Activated CD4-positive, alpha-beta T cell treated with anti-CD3 and anti-CD28 coated beads, Interleukin-2, amount 10 ng/mL, durations not matched to agents 7 days and 5 days (primary cell): ENCODE data around the gene EXOC6B. TPM values are rescaled to one million over a fixed set of nuclear protein-coding genes. Genes with fewer than 3 reads are reported as not detected.
"Not testable (repeated sequence)": the region's sequence is repeated elsewhere in the genome, so short reads cannot be mapped to it uniquely, and the experiment has no call there.

Experiments used
- CTCF ChIA-PET: fragments of 350-600 bp; sonication (Branson Sonifier 250); formaldehyde crosslinking; loops from one replicate; lab custom pipeline; 2021; ENCODE audit warnings: antibody characterized with exemption; lab: Charles Lee
- POLR2A ChIA-PET: fragments of 350-600 bp; sonication (Branson Sonifier 250); formaldehyde crosslinking; loops from one replicate; lab custom pipeline; 2021; ENCODE audit warnings: antibody characterized with exemption; lab: Charles Lee
- DNase-seq: peaks from one replicate; pipeline ENCODE4 v3.0.0-alpha.2; 2020
- H3K27ac Mint-ChIP-seq: one replicate; pipeline ENCODE4 v1.8.0; 2021; ENCODE audit warnings: mild to moderate bottlenecking, moderate library complexity, mixed read lengths
- H3K27me3 Mint-ChIP-seq: one replicate; pipeline ENCODE4 v1.8.0; 2021; ENCODE audit warnings: mixed read lengths
- H3K36me3 Mint-ChIP-seq: one replicate; pipeline ENCODE4 v1.8.0; 2021; ENCODE audit warnings: low read depth, mixed read lengths
- H3K4me1 Mint-ChIP-seq: one replicate; pipeline ENCODE4 v1.8.0; 2021; ENCODE audit warnings: mixed read lengths
- H3K4me3 Mint-ChIP-seq: one replicate; pipeline ENCODE4 v1.8.0; 2021; ENCODE audit warnings: mild to moderate bottlenecking, moderate library complexity, mixed read lengths
- H3K9me3 Mint-ChIP-seq: one replicate; pipeline ENCODE4 v1.8.0; 2021; ENCODE audit warnings: mixed read lengths
- total RNA-seq, 2 experiments: library from RNA; stranded (reverse); gene quantifications; one replicate each; pipeline ENCODE4 v1.2.3, GENCODE V29; 2021

EXOC6B gene
- total RNA-seq, 2 experiments from 2014 or later, result 14.8 to 16.4 TPM

- Mint-ChIP-seq H3K4me3 (no peak overlapping the region), H3K36me3 (no peaks in the 10 kb centered on the region), H3K27ac (no peak overlapping the region), H3K4me1 (no peaks in the 10 kb centered on the region), H3K9me3 (no peaks in the 10 kb centered on the region), H3K27me3 (no peaks in the 10 kb centered on the region)
- ChIA-PET CTCF (no interaction called here), POLR2A (no interaction called here)
- no peak for DNase-seq
Measured at GRCh38 chr2:72676341-72677025, 149.3 kb downstream of the EXOC6B start.

- Mint-ChIP-seq H3K27ac (no peak overlapping the region), H3K4me1 (no peaks in the 10 kb centered on the region), H3K27me3 (no peaks in the 10 kb centered on the region), H3K4me3 (no peak overlapping the region), H3K36me3 (no peaks in the 10 kb centered on the region), H3K9me3 (no peaks in the 10 kb centered on the region)
- ChIA-PET CTCF (no interaction called here), POLR2A (no interaction called here)
- DNase-seq, result no peak
Measured at GRCh38 chr2:72674982-72675915, 150.6 kb downstream of the EXOC6B start.

GRCh38 chr2:72673279-72673678 lies 152.6 kb downstream of the EXOC6B start:
- H3K27ac Mint-ChIP-seq, result no peak overlapping the region
- ChIA-PET CTCF (no interaction called here), POLR2A (no interaction called here)
- H3K4me3 Mint-ChIP-seq, result no peak overlapping the region
- H3K27me3 Mint-ChIP-seq, result no peaks in the 10 kb centered on the region
- H3K4me1 Mint-ChIP-seq, result no peaks in the 10 kb centered on the region
- no peaks in the 10 kb centered on the region for H3K36me3 Mint-ChIP-seq
- H3K9me3 Mint-ChIP-seq, result no peaks in the 10 kb centered on the region
- DNase-seq, result no peak

GRCh38 chr2:72669121-72669520 lies 156.7 kb downstream of the EXOC6B start:
- no peak overlapping the region for H3K27ac Mint-ChIP-seq
- no peak for DNase-seq
- H3K4me3 Mint-ChIP-seq, result no peak overlapping the region
- ChIA-PET POLR2A (no interaction called here), CTCF (no interaction called here)
- no peaks in the 10 kb centered on the region for H3K36me3 Mint-ChIP-seq
- no peaks in the 10 kb centered on the region for H3K4me1 Mint-ChIP-seq
- no peaks in the 10 kb centered on the region for H3K27me3 Mint-ChIP-seq
- H3K9me3 Mint-ChIP-seq, result peaks cover 19% of the 10 kb centered on the region

GRCh38 chr2:72668647-72669046 lies 157.2 kb downstream of the EXOC6B start:
- H3K4me3 Mint-ChIP-seq, result no peak overlapping the region
- DNase-seq, result no peak
- no peaks in the 10 kb centered on the region for H3K27me3 Mint-ChIP-seq
- CTCF ChIA-PET, result no interaction called here
- H3K36me3 Mint-ChIP-seq, result no peaks in the 10 kb centered on the region
- no peak overlapping the region for H3K27ac Mint-ChIP-seq
- POLR2A ChIA-PET, result no interaction called here
- H3K4me1 Mint-ChIP-seq, result no peaks in the 10 kb centered on the region
- peaks cover 21% of the 10 kb centered on the region for H3K9me3 Mint-ChIP-seq

GRCh38 chr2:72665448-72665847 lies 160.4 kb downstream of the EXOC6B start:
- Mint-ChIP-seq H3K9me3 (peaks cover 21% of the 10 kb centered on the region), H3K4me1 (no peaks in the 10 kb centered on the region), H3K4me3 (no peak overlapping the region), H3K27ac (no peak overlapping the region), H3K36me3 (no peaks in the 10 kb centered on the region), H3K27me3 (no peaks in the 10 kb centered on the region)
- ChIA-PET POLR2A (no interaction called here), CTCF (no interaction called here)
- DNase-seq, result no peak

GRCh38 chr2:72661985-72662384 lies 163.8 kb downstream of the EXOC6B start:
- H3K27me3 Mint-ChIP-seq, result no peaks in the 10 kb centered on the region
- H3K27ac Mint-ChIP-seq, result no peak overlapping the region
- H3K9me3 Mint-ChIP-seq, result peaks cover 9% of the 10 kb centered on the region
- POLR2A ChIA-PET, result no interaction called here
- no peak for DNase-seq
- H3K4me3 Mint-ChIP-seq, result no peak overlapping the region
- H3K36me3 Mint-ChIP-seq, result no peaks in the 10 kb centered on the region
- CTCF ChIA-PET, result no interaction called here
- H3K4me1 Mint-ChIP-seq, result no peaks in the 10 kb centered on the region

- no peaks in the 10 kb centered on the region for H3K36me3 Mint-ChIP-seq
- CTCF ChIA-PET, result no interaction called here
- no peak overlapping the region for H3K27ac Mint-ChIP-seq
- no peak for DNase-seq
- no peaks in the 10 kb centered on the region for H3K4me1 Mint-ChIP-seq
- peaks cover 4% of the 10 kb centered on the region for H3K9me3 Mint-ChIP-seq
- no peaks in the 10 kb centered on the region for H3K27me3 Mint-ChIP-seq
- H3K4me3 Mint-ChIP-seq, result no peak overlapping the region
- POLR2A ChIA-PET, result no interaction called here
Measured at GRCh38 chr2:72649810-72650209, 176.0 kb downstream of the EXOC6B start.

GRCh38 chr2:72641221-72641620 lies 184.6 kb downstream of the EXOC6B start:
- H3K4me3 Mint-ChIP-seq, H3K4me1 Mint-ChIP-seq, H3K27ac Mint-ChIP-seq, H3K27me3 Mint-ChIP-seq, DNase-seq, CTCF ChIA-PET, POLR2A ChIA-PET, H3K36me3 Mint-ChIP-seq: not testable (repeated sequence)
- H3K9me3 Mint-ChIP-seq, result peaks cover 11% of the 10 kb centered on the region

- POLR2A ChIA-PET, result no interaction called here
- CTCF ChIA-PET, result no interaction called here
- no peak for DNase-seq
- H3K4me1 Mint-ChIP-seq, result no peaks in the 10 kb centered on the region
- H3K9me3 Mint-ChIP-seq, result peaks cover 4% of the 10 kb centered on the region
- no peaks in the 10 kb centered on the region for H3K36me3 Mint-ChIP-seq
- no peak overlapping the region for H3K4me3 Mint-ChIP-seq
- H3K27ac Mint-ChIP-seq, result no peak overlapping the region
- H3K27me3 Mint-ChIP-seq, result no peaks in the 10 kb centered on the region
Measured at GRCh38 chr2:72638600-72639211, 187.1 kb downstream of the EXOC6B start.

GRCh38 chr2:72636210-72636609 lies 189.6 kb downstream of the EXOC6B start:
- Mint-ChIP-seq H3K4me3 (no peak overlapping the region), H3K27me3 (no peaks in the 10 kb centered on the region), H3K9me3 (peaks cover 4% of the 10 kb centered on the region), H3K27ac (no peak overlapping the region), H3K4me1 (no peaks in the 10 kb centered on the region), H3K36me3 (no peaks in the 10 kb centered on the region)
- POLR2A ChIA-PET, result no interaction called here
- CTCF ChIA-PET, result no interaction called here
- no peak for DNase-seq

- no peaks in the 10 kb centered on the region for H3K27me3 Mint-ChIP-seq
- H3K27ac Mint-ChIP-seq, result no peak overlapping the region
- no peak for DNase-seq
- ChIA-PET POLR2A (no interaction called here), CTCF (no interaction called here)
- no peak overlapping the region for H3K4me3 Mint-ChIP-seq
- H3K36me3 Mint-ChIP-seq, result no peaks in the 10 kb centered on the region
- H3K4me1 Mint-ChIP-seq, result no peaks in the 10 kb centered on the region
- H3K9me3 Mint-ChIP-seq, result no peaks in the 10 kb centered on the region
Measured at GRCh38 chr2:72630767-72631166, 195.1 kb downstream of the EXOC6B start.

- no peaks in the 10 kb centered on the region for H3K9me3 Mint-ChIP-seq
- H3K27ac Mint-ChIP-seq, result no peak overlapping the region
- H3K27me3 Mint-ChIP-seq, result no peaks in the 10 kb centered on the region
- DNase-seq, result no peak
- no peaks in the 10 kb centered on the region for H3K4me1 Mint-ChIP-seq
- ChIA-PET POLR2A (no interaction called here), CTCF (no interaction called here)
- H3K4me3 Mint-ChIP-seq, result no peak overlapping the region
- no peaks in the 10 kb centered on the region for H3K36me3 Mint-ChIP-seq
Measured at GRCh38 chr2:72629062-72629461, 196.8 kb downstream of the EXOC6B start.
